AG04450 (cell line): ENCODE data around the gene SV2C. TPM values are rescaled to one million over a fixed set of nuclear protein-coding genes. Genes with fewer than 3 reads are reported as not detected.

Experiments used
- CTCF ChIA-PET: fragments of 300-600, 350-600 bp; formaldehyde crosslinking; extraction: SDS; loops from one replicate; lab custom pipeline; 2022; ENCODE audit warnings: antibody characterized with exemption, inconsistent platforms; lab: Charles Lee
- POLR2A ChIA-PET: fragments of 350-600 bp; formaldehyde crosslinking; extraction: SDS; loops from one replicate; lab custom pipeline; 2021; ENCODE audit warnings: antibody characterized with exemption, inconsistent platforms; lab: Yijun Ruan, JAX
- DNase-seq: peaks from one replicate; pipeline ENCODE4 v3.0.0-alpha.2; 2011; ENCODE audit warnings: low read depth, low spot score
- H3K27ac ChIP-seq: one replicate; pipeline ENCODE4 v1.5.1; 2012; ENCODE audit warnings: low read depth, low read length, control low read depth
- H3K27me3 ChIP-seq: one replicate; pipeline ENCODE4 v1.6.0; 2012; ENCODE audit warnings: low read length; ENCODE audit not compliant: control insufficient read depth, insufficient read depth
- H3K4me3 ChIP-seq: 2 replicates; pipeline ENCODE4 v1.5.1; 2011; ENCODE audit warnings: mild to moderate bottlenecking, low read depth, low read length, control low read depth
- H3K9me3 ChIP-seq: 2 replicates; pipeline ENCODE4 v1.5.1; 2012; ENCODE audit warnings: low read length; ENCODE audit not compliant: control insufficient read depth, insufficient read depth
- polyA plus RNA-seq: library from polyadenylated mRNA; depleted of rRNA; stranded (reverse); fragments of >200 nt; gene quantifications from 2 replicates; pipeline ENCODE4 v1.2.3, GENCODE V29; 2011
- TF ChIP-seq, protein P1 (sequence below): IDR thresholded peaks from 2 replicates; pipeline ENCODE4 v1.5.1; 2011; ENCODE audit warnings: low read depth, low read length, control low read depth, inconsistent platforms

The SV2C gene
- polyA plus RNA-seq, 1 experiment = not detected

DNA sequence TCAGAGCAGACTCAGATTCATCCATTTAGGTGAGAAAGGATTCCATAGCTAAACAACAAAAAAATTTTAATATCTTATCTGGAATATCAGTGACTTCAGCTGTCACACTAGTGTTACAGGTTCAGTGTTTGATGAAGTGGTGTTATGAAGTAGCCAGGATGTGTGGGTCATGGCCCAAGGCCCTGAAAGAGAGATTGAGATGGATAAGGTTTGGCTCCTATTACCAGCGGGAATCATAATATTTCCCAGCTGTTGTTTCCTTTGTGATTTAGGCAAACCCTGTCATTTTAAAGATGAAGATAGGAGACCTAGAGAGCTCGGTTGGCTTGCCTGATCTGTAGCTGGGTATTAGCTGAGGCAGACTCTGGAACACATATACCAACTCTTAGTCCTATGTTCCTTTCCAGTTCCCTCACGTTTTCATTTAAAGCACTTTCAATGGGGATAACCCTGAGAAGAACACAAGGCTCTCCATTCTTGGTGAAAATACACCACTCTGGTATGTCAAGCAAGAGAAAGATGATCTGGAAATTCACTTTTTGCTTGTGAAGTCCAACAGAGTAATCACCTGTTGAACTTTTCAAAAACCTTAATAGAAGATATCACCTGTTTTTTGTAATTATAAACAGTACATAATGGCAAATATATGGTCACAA lies 54.8 kb downstream of the SV2C start:
- TF ChIP-seq, protein P1, sequence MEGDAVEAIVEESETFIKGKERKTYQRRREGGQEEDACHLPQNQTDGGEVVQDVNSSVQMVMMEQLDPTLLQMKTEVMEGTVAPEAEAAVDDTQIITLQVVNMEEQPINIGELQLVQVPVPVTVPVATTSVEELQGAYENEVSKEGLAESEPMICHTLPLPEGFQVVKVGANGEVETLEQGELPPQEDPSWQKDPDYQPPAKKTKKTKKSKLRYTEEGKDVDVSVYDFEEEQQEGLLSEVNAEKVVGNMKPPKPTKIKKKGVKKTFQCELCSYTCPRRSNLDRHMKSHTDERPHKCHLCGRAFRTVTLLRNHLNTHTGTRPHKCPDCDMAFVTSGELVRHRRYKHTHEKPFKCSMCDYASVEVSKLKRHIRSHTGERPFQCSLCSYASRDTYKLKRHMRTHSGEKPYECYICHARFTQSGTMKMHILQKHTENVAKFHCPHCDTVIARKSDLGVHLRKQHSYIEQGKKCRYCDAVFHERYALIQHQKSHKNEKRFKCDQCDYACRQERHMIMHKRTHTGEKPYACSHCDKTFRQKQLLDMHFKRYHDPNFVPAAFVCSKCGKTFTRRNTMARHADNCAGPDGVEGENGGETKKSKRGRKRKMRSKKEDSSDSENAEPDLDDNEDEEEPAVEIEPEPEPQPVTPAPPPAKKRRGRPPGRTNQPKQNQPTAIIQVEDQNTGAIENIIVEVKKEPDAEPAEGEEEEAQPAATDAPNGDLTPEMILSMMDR = no peak
- DNase-seq = no peak
- Histone ChIP-seq H3K27ac (no peak overlapping the region), H3K9me3 (no peaks in the 10 kb centered on the region), H3K27me3 (no peaks in the 10 kb centered on the region), H3K4me3 (no peak overlapping the region)
- CTCF ChIA-PET = no interaction called here
- POLR2A ChIA-PET = no interaction called here

DNA sequence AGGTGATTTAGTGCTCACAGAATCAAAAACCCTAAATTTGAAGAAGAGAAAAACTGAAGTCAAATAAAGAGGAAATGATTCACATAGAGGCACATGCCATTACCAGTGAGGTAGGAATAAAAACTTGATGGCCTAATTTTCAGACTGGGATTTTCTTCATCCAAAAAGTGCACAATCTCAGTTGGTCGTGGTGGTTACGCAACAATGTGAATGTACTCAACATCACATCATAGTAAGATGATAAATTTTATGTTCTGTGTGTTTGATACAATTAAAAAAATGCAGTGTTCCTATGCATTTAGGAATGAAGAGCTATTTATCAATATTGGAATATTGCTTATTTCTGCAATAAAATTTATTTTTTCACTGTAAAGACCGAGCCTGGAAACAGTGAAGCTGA lies 60.7 kb downstream of the SV2C start:
- H3K4me3 ChIP-seq = no peak overlapping the region
- H3K9me3 ChIP-seq = no peaks in the 10 kb centered on the region
- no peak overlapping the region for H3K27ac ChIP-seq
- TF ChIP-seq, protein P1 = no peak
- ChIA-PET POLR2A (no interaction called here), CTCF (interaction anchor here (1.3 kb wide), 1 partner anchor 31 kb away, joined by 5 read pairs; no protein-coding TSS in a partner anchor)
- no peaks in the 10 kb centered on the region for H3K27me3 ChIP-seq
- no peak for DNase-seq

DNA sequence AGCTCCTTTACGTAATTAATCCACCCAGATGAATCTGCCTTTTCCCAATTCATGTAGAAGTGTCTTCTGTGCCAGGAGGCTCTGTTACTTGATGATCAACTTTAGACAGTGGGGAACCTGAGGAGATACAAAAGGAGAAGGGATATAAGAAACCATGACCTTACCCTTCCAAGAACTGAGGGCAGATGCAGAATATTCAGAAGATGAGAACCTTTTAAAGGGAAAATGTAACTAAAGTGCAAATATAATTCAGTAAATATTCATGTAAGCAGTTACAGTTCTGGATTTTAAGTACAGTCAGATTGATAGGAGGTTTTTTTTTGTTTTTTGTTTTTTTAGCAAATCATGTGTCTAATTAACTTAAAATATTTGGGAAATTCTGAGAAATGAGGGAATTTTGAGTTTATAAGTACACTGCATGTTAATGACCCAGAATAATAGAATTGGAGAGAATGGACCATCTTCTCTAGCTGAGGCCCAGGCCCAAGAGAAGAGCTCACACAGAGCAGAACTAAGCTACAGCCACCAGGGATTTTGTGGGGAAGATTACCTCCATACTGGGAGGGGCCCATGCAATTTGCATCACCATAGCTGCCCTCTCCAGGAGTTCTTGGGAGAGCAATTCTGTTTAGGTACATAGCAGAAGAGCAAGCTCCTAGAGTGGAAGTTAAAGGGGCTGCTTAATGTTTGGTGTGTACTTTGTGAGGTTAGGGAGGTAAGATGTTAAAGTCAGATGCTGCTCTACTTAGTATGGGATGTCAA lies 61.5 kb downstream of the SV2C start:
- CTCF ChIA-PET = interaction anchor here (1.3 kb wide), 1 partner anchor 31 kb away, joined by 5 read pairs; no protein-coding TSS in a partner anchor
- POLR2A ChIA-PET = no interaction called here

DNA sequence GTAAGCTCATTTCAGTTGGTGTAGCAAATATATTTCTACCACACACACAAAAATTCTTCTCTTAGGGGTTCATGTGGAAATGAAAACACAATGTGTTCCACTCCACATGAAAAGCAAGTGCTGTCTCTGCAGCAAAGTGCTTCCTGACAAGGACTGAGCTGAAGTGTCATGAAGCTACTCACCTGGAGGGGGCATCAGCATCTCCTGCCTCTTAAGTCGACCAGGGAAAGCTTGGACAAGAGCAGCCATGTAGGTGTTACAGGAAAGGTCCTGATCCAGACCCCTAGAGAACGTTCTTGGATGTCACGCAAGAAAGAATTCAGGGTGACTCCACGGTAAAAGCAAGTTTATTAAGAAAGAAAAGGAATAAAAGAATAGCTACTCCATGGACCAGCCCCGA lies 62.8 kb downstream of the SV2C start:
- no peak for DNase-seq
- ChIA-PET POLR2A (no interaction called here), CTCF (interaction anchor here (2.8 kb wide), 1 partner anchor 29 kb away, joined by 13 read pairs; no protein-coding TSS in a partner anchor)
- no peaks in the 10 kb centered on the region for H3K9me3 ChIP-seq
- no peak overlapping the region for H3K27ac ChIP-seq
- TF ChIP-seq, protein P1 = peak; percentile 17
- H3K27me3 ChIP-seq = no peaks in the 10 kb centered on the region
- no peak overlapping the region for H3K4me3 ChIP-seq

More for the DNA sequence above, 61.5 kb downstream of the SV2C start:
- DNase-seq = no peak
- Histone ChIP-seq H3K9me3 (no peaks in the 10 kb centered on the region), H3K4me3 (no peak overlapping the region), H3K27ac (no peak overlapping the region), H3K27me3 (no peaks in the 10 kb centered on the region)
- TF ChIP-seq, protein P1 = no peak

DNA sequence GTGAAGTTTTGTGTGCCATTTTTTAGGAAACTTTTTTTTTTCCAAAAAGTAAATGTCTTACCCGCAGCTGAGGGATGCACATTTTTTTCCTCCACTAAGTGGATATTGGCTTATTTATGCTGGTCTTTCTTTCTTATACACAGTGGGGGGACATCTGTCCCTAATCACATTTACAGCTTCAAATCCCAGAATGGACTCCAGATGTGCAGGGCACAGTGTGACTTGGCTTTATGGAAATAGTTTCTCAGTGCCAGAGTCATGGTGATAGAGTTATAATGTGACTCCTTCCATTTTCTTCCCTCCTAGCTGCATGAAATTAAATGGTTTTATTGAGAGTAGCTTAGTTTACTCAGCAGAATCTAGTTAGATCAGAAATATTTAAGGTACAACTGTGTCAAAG lies 66.5 kb downstream of the SV2C start:
- POLR2A ChIA-PET = no interaction called here
- TF ChIP-seq, protein P1 = no peak
- Histone ChIP-seq H3K27ac (no peak overlapping the region), H3K4me3 (no peak overlapping the region), H3K9me3 (no peaks in the 10 kb centered on the region), H3K27me3 (no peaks in the 10 kb centered on the region)
- CTCF ChIA-PET = no interaction called here
- DNase-seq = no peak
